K562 (cell line): ENCODE data around the gene H2AZ2. TPM values are rescaled to one million over a fixed set of nuclear protein-coding genes. Genes with fewer than 3 reads are reported as not detected.

Source experiments
- BRD4 ChIP-seq: fragments of 200-600 bp; sonication (generic); IDR thresholded peaks from 2 replicates; pipeline ENCODE4 v1.6.1; 2017; ENCODE audit warnings: inconsistent platforms
- CHD1 ChIP-seq: fragments of 200-600 bp; sonication (generic); IDR thresholded peaks from one replicate; pipeline ENCODE4 v1.6.1; 2012; ENCODE audit warnings: mild to moderate bottlenecking, moderate library complexity, low read length, inconsistent platforms
- FOXK2 ChIP-seq, 2 experiments: fragments of 450-650 bp; IDR thresholded peaks in 1 of 2; conservative IDR thresholded peaks in 1 of 2; 2 replicates each; pipeline ENCODE4 v1.6.1; 2016; ENCODE audit warnings: low read depth in 2 of 2, mild to moderate bottlenecking in 1 of 2
- HCFC1 ChIP-seq: IDR thresholded peaks from 2 replicates; pipeline ENCODE4 v1.6.1; 2012; ENCODE audit warnings: low read depth, low read length, improper control_type of control experiment
- NCOA6 ChIP-seq: fragments of 450-650 bp; IDR thresholded peaks from 2 replicates; pipeline ENCODE4 v1.6.1; 2017; ENCODE audit warnings: mild to moderate bottlenecking
- OTX1 ChIP-seq: fragments of 450-650 bp; formaldehyde crosslinking; IDR thresholded peaks from 2 replicates; pipeline ENCODE4 v1.4.0; 2022; ENCODE audit warnings: mild to moderate bottlenecking
- POLR2B ChIP-seq: fragments of 450-650 bp; IDR thresholded peaks from 2 replicates; pipeline ENCODE4 v1.6.1; 2018; ENCODE audit warnings: low read depth; ENCODE audit not compliant: partially characterized antibody
- PRPF4 ChIP-seq: fragments of 200-400 bp; formaldehyde crosslinking; IDR thresholded peaks from one replicate; pipeline ENCODE4 v1.6.1; 2017; ENCODE audit warnings: low read length, low read depth, mild to moderate bottlenecking; ENCODE audit not compliant: insufficient read depth, poor library complexity, severe bottlenecking
- SIN3B ChIP-seq: fragments of 450-650 bp; IDR thresholded peaks from 2 replicates; pipeline ENCODE4 v1.6.1; 2017; ENCODE audit warnings: low read depth, mild to moderate bottlenecking, moderate library complexity
- SMAD1 ChIP-seq: fragments of 150-350 bp; IDR thresholded peaks from 2 replicates; pipeline ENCODE4 v1.6.1; 2014; ENCODE audit warnings: low read length, low read depth; ENCODE audit not compliant: partially characterized antibody
- SMARCE1 ChIP-seq: fragments of 450-650 bp; IDR thresholded peaks from 2 replicates; pipeline ENCODE4 v1.7.1; 2016; ENCODE audit warnings: mild to moderate bottlenecking
- SREBF1 ChIP-seq: fragments of 150-350 bp; IDR thresholded peaks from 2 replicates; pipeline ENCODE4 v1.6.1; 2014; ENCODE audit warnings: antibody characterized with exemption, low read depth, low read length, borderline replicate concordance
- SUPT5H ChIP-seq: fragments of 450-650 bp; IDR thresholded peaks from 2 replicates; pipeline ENCODE4 v1.6.1; 2016
- TAF7 ChIP-seq: fragments of 450-650 bp; IDR thresholded peaks from 2 replicates; pipeline ENCODE4 v1.6.1; 2016; ENCODE audit warnings: missing genetic modification characterization, missing compliant biosample characterization
- ZBTB8A ChIP-seq: fragments of 450-650 bp; IDR thresholded peaks from 2 replicates; pipeline ENCODE4 v1.6.1; 2018; ENCODE audit warnings: mild to moderate bottlenecking, moderate library complexity; ENCODE audit not compliant: partially characterized antibody
- ZNF212 ChIP-seq: fragments of 450-650 bp; formaldehyde crosslinking; IDR thresholded peaks from 2 replicates; pipeline ENCODE4 v1.4.0; 2020; ENCODE audit warnings: mild to moderate bottlenecking
- polyA plus RNA-seq, 8 experiments: library from polyadenylated mRNA; depleted of rRNA in 4 of 8; stranded (reverse) in 5 of 8; unstranded in 3 of 8; fragments of >200 nt; fragmentation: Nextera tagmentation in 2 of 8; fragmentation: Illumina TruSeq in 1 of 8; extraction: Ambion mirVana in 2 of 8; extraction: Trizol in 1 of 8; gene quantifications; 2 replicates each; pipeline versions ENCODE4 v1.2.1 to v1.2.3, GENCODE V29; 2011 to 2014; ENCODE audit warnings: inconsistent platforms in 1 of 8, missing spikeins in 1 of 8
- total RNA-seq, 7 experiments: library from RNA; depleted of rRNA in 6 of 7; stranded (reverse); fragments of >200 nt in 6 of 7; fragmentation: Illumina TruSeq in 2 of 7; extraction: Trizol in 2 of 7; gene quantifications; 2 replicates each; pipeline versions ENCODE4 v1.2.1 to v1.2.3, GENCODE V29; 2011 to 2021; ENCODE audit warnings: low replicate concordance in 1 of 7
- TF ChIP-seq, protein P1 (sequence below): sonication (generic); formaldehyde crosslinking; IDR thresholded peaks from 2 replicates; pipeline ENCODE4 v1.8.1; 2023; ENCODE audit warnings: missing genetic modification reagents, mild to moderate bottlenecking, borderline replicate concordance
- TF ChIP-seq, protein P2 (sequence below), 2 experiments: IDR thresholded peaks; 2 replicates each; pipeline ENCODE4 v1.6.1; 2011; ENCODE audit warnings: borderline replicate concordance in 1 of 2, control low read depth in 1 of 2, low read depth in 1 of 2, low read length in 1 of 2, mild to moderate bottlenecking in 1 of 2, mixed read lengths in 1 of 2, moderate library complexity in 1 of 2; ENCODE audit not compliant: insufficient read depth in 1 of 2, insufficient read length in 1 of 2, poor library complexity in 1 of 2, severe bottlenecking in 1 of 2; ENCODE audit errors: extremely low read depth in 1 of 2
- TF ChIP-seq, protein P3 (sequence below): fragments of 450-650 bp; formaldehyde crosslinking; IDR thresholded peaks from 2 replicates; pipeline ENCODE4 v1.4.0; 2020; ENCODE audit warnings: mild to moderate bottlenecking, moderate library complexity

The H2AZ2 gene
- total and polyA plus RNA-seq, 9 of the 15 experiments (the other 6 are each of a cell fraction or from before 2014, with no cell fraction given): 105 to 382 (median 286) TPM

DNA sequence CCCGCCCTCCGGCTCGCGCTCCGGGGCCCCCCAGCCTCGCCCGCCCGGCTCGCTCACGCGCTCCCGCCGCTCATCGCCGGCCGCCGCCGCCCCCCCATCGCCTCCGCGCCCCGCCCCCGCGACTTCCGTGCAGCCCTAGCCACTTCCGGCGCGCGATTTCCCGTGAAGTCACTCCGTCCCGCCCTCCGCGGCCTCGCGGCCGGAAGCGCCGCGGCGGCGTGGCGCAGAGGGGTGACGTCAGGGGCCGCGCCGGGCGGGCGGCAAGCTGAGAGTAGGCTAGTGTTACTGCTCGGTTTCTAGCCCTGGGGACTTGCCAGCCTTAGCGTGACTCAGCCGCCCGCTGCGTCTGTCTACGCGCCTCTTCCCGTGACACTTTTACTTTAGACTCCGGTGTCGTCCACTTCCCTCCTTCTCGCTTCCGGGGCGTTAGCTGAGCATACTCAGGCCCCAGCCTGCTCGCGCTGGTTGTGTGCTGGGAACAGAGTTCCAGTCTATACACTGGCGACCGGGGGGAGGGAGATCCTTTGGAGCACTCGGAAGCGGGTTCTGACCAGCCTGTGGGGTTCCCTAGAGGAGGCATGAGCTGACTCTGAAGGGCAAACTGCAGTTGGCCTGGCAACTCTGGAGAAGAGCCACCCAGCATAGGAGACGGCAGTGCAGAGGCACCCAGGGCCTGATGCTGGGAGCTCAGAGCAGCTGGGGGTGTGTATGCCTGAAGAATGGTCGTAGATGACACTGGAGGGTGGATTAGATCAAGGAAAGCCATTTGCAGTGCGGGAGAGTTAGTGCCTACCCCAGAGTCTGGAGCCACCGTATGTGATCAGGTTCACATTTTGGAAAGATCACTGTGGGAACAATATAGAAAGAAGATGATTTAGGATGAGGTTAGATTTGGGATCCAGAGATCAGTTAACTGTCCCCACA is 37.8 kb upstream of the H2AZ2 start, which contains the start of gene PURB (continued):
- TF ChIP-seq, protein P1, sequence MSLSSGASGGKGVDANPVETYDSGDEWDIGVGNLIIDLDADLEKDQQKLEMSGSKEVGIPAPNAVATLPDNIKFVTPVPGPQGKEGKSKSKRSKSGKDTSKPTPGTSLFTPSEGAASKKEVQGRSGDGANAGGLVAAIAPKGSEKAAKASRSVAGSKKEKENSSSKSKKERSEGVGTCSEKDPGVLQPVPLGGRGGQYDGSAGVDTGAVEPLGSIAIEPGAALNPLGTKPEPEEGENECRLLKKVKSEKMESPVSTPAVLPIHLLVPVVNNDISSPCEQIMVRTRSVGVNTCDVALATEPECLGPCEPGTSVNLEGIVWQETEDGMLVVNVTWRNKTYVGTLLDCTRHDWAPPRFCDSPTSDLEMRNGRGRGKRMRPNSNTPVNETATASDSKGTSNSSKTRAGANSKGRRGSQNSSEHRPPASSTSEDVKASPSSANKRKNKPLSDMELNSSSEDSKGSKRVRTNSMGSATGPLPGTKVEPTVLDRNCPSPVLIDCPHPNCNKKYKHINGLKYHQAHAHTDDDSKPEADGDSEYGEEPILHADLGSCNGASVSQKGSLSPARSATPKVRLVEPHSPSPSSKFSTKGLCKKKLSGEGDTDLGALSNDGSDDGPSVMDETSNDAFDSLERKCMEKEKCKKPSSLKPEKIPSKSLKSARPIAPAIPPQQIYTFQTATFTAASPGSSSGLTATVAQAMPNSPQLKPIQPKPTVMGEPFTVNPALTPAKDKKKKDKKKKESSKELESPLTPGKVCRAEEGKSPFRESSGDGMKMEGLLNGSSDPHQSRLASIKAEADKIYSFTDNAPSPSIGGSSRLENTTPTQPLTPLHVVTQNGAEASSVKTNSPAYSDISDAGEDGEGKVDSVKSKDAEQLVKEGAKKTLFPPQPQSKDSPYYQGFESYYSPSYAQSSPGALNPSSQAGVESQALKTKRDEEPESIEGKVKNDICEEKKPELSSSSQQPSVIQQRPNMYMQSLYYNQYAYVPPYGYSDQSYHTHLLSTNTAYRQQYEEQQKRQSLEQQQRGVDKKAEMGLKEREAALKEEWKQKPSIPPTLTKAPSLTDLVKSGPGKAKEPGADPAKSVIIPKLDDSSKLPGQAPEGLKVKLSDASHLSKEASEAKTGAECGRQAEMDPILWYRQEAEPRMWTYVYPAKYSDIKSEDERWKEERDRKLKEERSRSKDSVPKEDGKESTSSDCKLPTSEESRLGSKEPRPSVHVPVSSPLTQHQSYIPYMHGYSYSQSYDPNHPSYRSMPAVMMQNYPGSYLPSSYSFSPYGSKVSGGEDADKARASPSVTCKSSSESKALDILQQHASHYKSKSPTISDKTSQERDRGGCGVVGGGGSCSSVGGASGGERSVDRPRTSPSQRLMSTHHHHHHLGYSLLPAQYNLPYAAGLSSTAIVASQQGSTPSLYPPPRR (CRISPR knock-in tag): peak; percentile 80; the same call in 1 of the 2 replicates
- TF ChIP-seq FOXK2 (conservative IDR thresholded peaks at IDR 0.05 in 1 of 2, IDR thresholded peaks at IDR 0.05 in 1 of 2; ENCODE audit: low read depth in 2 of 2) (peak; percentile 45 to 60; a peak in 2 of 4 replicates), BRD4 (peak; percentile 49; the same call in 1 of the 2 replicates), HCFC1 (peak; percentile 91), SMAD1 (peak; percentile 26), PRPF4 (no peak), SMARCE1 (peak; percentile 53; the same call in 1 of the 2 replicates), ZBTB8A (no peak), SREBF1 (no peak), SUPT5H (peak; percentile 96), CHD1 (peak; percentile 80), POLR2B (peak; percentile 96), SIN3B (peak; percentile 87), NCOA6 (no peak), TAF7 (tag) (peak; percentile 78), ZNF212 (CRISPR knock-in tag) (no peak), OTX1 (peak; percentile 40; the same call in 1 of the 2 replicates)
- TF ChIP-seq, protein P2, sequence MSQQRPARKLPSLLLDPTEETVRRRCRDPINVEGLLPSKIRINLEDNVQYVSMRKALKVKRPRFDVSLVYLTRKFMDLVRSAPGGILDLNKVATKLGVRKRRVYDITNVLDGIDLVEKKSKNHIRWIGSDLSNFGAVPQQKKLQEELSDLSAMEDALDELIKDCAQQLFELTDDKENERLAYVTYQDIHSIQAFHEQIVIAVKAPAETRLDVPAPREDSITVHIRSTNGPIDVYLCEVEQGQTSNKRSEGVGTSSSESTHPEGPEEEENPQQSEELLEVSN (IDR thresholded peaks at IDR 0.05; ENCODE audit: borderline replicate concordance in 1 of 2, extremely low read depth in 1 of 2, insufficient read depth in 1 of 2, insufficient read length in 1 of 2, low read depth in 1 of 2, low read length in 1 of 2, poor library complexity in 1 of 2, severe bottlenecking in 1 of 2): peak; percentile 63 to 77
- TF ChIP-seq, protein P3, sequence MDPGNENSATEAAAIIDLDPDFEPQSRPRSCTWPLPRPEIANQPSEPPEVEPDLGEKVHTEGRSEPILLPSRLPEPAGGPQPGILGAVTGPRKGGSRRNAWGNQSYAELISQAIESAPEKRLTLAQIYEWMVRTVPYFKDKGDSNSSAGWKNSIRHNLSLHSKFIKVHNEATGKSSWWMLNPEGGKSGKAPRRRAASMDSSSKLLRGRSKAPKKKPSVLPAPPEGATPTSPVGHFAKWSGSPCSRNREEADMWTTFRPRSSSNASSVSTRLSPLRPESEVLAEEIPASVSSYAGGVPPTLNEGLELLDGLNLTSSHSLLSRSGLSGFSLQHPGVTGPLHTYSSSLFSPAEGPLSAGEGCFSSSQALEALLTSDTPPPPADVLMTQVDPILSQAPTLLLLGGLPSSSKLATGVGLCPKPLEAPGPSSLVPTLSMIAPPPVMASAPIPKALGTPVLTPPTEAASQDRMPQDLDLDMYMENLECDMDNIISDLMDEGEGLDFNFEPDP (CRISPR knock-in tag): no peak
